HG03139 (cell line): ENCODE measurements around the gene MYO5B.

ENCODE experiments used
- ATAC-seq: cut with Tn5 transposase; IDR thresholded peaks from one replicate; pipeline ENCODE4 v1.9.1; 2021; ENCODE audit not compliant: unreplicated experiment

MYO5B gene

DNA sequence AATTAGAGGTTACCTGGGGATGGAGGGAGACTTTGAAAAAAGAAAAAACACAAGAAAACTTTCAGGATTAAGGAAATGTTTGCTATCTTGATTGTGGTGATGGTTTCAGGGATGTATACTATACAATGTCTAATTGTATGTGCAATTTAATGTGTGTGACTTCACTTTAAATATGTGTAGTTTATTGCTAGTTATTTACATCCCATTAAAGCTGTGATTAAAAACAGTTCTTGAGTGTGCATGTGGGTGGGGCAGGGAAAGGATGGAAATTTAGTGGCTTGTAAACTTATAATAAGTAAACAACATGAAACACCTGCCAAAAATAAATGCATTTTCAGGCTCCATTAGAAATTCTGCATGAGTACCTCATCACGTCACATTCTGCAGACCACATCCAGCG, 167.0 kb downstream of the MYO5B start:
- no peak for ATAC-seq

DNA sequence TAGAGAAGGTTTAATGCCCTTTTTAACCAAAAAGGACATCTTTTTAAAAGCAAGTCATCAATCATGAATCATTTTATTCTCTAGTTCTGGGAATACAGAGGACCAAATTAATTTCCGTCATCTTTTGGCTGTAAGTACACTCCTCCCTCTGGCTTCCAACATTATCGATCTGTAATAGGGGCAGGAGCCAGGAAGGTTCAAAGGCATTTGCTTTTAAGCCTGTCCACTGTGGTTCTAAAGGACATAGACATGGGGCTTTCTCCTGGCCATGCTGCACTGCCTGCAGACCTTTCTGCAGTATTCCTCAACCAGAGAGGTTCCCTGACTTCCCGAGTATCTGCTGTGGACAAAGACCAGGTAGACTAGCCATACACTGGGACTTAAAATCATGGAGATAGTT, 170.5 kb downstream of the MYO5B start:
- no peak for ATAC-seq

DNA sequence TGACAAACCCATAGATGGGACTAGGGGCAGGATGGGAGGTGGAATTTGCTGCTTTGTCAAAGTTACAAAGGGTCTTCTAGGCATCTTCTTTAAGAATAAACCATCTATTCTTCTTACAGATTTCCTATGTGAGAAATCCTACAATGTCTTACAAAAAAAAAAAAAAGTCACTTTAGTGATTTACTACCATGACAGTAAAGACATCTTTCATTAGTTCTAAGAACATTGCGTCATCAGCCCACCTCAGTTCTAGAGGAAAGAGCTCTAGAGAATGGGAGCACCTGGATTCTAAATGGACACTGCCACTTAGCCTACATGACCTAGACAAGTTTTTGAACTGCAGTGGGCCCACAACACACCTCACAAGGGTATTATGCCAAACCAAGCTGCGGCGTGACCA, 172.0 kb downstream of the MYO5B start:
- no peak for ATAC-seq

DNA sequence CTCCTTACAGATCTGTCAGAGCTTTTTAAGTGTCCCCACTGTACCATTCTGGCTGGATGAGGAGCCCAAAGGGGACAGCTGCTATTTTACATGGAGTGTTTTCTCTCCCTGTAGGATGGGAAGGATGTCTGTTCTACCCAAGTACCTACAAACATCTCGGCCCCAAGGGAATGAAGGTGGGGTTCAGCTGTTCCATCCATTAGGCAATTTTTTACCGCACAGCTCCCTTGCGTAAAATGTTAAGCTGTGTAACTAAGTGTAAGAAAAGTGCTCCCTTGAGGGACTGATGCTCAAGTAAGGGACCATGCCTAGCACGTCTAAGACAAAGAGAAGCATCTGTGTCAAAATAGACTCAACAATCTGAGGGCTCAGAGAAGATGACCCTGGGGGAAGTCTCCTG, 180.3 kb downstream of the MYO5B start:
- no peak for ATAC-seq

DNA sequence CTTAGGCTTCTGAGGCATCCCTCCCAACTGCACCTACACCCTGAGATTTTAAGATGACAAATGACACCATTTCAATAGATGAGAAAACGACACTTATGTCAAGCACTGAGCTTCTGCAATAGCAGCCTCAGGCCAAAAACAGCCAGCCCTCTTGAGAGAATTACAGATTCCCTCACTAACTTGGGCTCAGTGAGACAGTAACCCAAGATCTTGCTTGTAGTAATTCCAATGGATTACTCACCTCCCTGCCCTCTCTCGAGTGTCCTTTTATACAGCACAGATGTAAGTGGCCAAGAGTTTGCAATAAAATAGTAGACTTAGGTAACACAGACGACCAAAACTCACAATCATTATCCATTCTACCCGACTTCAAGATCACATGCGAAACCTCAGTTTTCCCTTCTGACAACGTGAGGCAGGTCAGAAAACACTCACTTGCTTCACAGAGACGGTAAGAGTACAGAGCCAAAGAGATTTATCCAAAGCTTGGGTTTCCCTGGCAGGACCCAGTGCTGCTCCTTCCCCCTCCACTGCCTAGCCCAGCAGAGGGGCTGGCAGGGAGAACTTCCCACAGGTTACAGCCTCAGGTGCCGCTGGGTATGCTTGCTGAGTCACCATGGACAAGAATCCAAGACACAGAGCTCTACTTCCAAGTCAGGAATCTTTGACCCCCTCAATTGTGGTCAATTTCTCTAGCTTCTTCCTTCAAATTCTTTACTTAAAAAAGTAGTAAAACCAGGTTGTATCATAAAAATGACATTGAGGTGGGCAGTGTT, 181.4 kb downstream of the MYO5B start:
- ATAC-seq: no peak

DNA sequence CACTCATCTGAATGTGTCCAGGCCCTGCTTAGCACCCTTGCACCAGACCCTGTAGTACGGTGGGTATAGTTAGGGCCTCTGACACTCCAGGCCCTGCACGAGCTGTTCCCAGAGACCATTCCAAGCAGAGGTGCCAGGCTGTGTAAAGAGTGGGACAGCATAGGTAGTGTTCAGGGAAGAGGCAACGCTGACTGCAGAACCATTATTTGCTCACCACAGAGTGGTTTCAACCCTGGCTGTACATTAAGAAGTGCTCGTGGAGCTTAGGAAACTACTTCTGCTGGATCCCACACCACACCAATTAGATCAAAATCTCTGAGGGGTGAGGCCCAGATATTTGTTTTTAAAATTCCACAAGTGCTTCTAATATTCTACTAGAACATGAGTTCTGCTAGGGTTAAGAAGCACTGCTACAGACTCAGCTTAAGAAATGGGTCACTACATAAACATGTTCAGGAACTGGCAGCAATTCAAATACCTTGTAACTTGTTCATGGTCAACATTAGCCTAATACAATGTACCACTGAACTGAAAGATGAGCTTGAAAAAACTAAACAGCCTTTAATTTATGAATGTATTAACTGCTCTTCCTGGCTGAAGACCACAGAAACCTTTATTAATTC, 183.0 kb downstream of the MYO5B start:
- no peak for ATAC-seq

DNA sequence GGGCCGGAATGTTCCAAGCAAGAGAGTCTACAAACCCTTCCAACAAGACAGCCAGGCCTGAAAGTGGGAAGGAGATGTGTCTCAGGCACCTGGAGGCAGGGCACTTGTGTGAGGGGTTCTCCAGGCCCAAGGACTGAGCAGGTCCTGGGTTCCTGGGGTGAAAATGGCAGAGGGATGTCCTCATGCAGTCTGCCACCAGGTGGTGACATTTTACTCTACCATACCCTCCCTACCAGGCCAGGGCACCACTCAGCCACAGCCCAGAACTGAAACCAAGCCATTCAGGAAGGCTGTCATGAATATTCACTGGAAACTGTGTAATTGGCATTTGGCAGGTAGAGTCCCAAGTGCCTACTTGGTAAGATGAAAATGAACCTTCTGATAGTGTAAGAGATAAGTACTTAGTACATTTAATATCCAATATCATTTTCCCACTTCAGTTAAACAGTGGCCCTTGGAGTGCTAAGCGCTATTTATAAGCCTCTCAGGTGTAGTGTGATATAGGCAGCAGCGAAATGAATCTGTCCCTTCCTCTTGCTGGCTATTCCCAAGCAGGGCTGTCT, 185.1 kb downstream of the MYO5B start:
- ATAC-seq: peak; percentile 79

DNA sequence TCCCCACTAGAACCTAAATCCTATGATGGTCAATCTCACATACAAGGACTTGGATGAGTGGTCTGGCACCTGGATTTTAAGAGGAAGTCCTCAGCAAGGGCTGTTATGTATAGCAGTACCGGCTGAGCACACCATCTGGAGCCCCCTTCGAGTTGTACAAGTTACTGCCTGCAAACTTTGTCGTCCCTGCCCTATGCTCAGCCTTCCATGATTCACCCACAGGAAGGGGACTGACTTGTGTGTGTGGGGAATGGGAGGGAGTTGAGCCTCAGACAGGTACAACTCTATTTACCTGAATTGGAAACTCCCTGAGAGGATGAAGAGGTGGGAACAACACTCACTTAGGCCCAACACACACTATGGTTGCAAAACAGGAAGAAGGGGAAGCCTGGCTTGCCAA, 186.6 kb downstream of the MYO5B start:
- no peak for ATAC-seq

DNA sequence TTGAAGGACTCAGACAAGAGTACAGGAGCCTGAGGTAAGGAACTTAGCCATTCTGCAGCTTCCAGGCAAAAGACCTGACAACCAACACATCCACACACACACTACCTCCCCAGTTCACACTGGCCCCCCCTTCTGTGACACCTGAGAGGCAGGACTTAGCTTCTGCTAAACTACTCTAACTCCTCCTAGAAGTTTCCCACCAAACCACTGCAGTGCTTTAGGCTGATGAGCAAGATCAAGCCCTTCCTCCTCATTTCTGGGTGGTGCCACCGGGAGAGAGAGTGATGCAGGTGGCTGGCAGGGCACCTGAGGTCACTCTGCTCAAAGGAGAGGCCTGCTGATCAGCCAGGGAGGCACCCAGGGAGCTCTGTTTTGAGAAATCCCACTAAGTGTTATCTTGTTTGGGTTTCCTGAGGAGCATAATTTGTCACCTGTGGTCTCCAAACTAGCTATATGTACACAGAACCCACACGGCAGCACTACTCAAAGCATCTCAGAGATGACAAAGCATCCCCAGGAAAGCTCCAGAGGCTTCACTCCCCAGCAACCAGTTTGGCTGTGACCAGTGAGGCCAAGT, 188.4 kb downstream of the MYO5B start:
- no peak for ATAC-seq

DNA sequence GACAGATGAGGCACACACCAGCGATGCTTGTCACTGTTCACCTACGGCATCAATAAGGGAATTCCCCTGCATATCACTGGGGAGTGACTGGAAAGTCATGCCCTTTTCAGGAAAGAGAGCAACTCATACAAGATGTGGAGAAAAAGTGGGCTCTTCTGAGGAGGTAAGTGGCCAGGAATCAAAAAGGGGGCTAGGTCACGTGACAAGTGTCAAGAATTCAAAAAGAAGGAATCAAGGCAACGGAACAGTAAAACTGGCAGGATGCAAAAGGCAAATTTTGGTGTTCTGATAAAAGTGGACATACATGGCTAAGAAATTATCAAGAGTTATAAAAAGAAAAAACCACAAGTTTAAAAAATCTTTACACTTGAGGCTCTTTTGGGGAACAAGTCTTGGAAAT, 190.9 kb downstream of the MYO5B start:
- ATAC-seq: no peak

DNA sequence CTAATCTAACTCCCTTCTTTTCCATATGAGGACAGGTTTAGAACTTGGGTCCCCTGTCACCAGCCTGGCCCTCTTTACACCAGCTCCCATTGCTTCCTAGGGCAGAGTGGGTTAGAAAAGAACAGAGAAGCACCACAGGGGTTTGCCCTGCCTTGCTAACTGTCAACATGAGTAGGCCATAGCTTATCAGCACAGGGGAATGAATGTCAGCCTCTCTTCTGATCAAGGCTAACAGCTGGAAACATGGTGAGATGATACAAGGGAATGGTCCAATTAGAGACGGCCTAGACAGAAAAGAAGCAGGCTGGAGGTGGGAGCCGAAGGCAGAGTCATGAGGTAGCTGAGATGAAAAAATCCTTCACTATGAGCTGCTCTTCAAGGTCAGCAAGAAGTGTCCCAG, 192.2 kb downstream of the MYO5B start:
- ATAC-seq: no peak

DNA sequence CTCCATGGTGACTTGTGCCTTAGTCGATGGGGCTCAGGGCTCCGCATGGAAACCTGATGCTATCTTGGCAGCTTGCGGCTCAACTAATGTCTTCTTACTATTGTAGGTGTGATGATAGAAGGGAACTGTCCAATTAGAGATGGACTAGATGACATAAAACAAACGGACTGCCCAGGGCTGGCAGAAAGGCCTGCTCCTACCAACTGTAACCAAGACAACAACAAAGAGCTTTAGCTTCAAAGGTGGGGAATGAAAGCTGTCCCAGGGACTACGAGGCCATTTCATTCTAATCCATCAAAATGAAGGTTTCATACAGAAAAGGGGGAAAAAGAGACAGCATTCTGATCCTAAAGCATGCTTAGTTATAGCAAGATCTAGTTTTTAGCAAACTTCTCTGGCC, 194.7 kb downstream of the MYO5B start:
- ATAC-seq: no peak

DNA sequence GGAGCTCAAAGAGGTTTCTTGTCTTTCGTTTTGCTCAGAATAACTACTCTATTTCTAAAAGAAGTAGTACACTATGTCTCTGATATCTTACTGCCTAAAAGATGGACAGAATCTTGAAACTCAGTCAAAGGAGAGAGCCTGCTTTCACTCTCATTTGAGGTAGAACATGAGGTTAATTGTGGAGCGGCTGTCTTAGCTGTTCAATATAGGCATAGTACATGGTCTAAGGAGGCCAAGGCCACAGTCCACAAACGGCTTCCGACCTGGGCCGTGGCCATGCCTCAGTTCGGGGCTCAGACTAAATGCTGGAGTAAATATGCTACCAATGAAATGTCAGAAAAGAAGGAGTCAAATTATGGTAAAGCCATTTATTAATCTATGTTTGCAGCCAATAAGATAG, 195.8 kb downstream of the MYO5B start:
- no peak for ATAC-seq

DNA sequence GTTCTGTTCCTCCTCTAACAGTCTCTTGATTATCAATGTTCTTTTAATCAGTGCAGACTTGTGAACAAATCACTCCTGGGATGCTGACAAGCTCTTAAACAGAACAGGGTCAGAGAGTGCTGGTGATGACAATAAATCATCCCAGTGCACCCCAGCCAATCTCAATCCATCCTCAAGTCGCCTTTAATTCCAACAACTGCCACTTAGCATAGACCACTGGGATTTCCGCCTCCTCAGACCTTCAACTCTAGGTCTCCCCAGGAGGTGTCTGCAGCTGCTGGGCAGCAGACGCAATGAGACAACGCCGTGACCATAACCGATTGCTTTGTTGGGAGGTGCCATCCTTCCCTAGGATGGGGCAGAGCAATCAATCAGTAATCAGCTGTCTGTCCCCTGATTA, 197.4 kb downstream of the MYO5B start:
- no peak for ATAC-seq

DNA sequence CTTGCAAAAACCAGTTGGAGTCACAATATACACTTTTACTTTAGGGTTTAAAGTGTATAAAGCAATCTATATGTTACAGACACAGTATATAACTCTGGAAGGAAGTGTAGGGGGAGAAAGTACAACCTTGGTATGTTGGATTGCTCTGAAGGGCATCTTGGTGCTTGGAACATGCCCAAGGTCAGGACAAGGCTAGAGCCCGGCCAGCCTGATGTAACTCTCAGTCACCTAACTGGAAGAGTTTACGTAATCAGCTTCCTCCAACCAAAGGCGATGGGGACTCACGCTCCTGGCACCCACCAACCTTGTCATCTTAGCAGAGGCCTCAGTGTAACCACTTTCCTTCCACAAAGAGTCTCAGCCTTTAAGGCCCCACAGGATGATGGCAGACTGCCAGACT, 200.5 kb downstream of the MYO5B start:
- no peak for ATAC-seq

DNA sequence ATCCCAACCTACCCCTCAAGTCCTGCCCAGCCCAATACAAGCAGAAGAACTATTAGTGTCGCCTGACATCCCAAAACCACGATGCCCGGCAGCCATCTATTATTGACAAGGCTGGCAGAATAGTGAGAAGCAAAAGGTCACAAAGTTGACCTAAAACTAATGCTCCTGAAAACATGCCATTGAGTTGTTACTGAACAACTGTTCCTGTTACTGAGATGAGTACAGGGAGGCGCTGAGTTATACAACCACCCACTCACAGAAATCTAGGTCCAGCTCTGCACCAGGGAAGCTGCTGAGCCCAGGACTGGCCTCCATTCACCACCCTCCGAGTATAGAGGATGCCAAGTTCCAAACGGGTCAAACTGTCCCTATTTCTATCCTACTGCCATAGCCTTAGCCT, 201.6 kb downstream of the MYO5B start:
- ATAC-seq: no peak

DNA sequence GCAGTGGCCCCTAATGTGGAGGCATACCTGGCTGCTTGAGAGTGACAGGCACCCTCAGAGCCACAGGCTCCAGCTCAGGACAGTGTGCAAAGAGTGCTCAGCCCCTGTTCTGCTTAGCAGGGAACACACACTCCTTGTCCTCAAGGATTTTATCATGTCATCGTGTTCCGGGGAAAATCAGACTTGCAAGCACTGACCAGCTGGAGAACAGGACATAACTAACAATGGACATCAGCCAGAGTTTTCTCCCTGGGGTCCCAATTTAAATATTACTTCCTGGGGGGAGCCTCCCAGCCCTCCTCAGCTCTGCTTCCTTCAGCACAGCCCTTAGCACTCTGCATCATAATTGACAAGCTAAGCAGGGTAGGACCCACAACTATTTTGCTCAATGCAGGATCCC, 206.2 kb downstream of the MYO5B start:
- no peak for ATAC-seq

DNA sequence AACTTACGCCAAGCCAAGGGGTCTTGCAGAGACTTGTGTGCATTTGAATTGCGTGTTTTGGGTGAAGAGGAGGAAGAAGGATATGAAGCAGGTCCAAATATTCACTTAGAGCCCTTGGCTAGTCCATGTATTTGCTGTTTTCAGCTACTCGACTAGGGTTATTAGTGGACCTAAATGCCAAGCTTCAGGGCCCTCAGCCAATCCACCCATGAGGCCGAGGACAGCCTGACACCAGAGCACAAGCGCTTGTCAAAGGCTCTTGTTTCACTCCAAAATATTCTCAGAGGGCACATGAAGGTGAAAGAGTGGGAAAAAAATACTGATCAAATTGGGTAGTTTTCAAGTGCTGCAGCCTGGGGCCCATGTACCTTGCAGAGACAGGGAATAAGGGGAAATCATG, 206.8 kb downstream of the MYO5B start:
- ATAC-seq: no peak

DNA sequence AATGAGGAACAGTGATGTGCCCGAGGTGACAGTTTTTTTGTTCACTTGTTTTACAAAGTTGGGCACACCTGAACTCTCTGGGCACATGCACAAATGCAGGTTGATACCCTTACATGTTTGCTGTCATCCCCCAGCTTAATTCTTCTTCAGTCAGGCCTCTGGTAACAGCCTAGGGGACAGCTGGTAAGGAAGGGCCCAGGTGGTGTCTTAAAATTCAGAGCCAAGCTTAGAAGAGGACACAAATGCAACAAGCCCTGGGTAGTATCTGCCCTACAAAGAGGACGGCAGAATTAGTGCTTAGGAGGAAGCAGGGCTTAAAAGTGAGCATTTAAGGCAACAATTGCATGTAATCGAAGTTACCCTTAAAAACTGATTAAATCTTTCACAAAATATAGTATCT, 209.7 kb downstream of the MYO5B start:
- no peak for ATAC-seq

DNA sequence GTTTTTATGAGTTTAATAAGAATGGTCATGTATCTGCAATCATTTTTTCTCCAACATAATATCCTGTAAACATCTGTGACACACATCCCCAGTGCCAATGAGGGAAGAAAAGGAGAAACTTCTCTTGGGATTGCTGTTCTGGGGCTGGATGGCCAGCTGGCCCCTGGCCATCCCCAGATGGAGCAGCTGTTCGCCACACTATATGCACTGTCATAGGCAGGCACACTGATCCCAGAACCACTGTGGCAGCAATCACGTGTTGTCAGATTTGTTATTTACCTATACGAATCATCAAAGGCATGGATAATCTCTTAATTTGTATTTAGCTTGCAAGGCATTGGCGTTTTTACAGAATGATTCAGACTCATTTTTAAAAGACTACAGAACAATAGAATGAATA, 214.1 kb downstream of the MYO5B start:
- no peak for ATAC-seq

DNA sequence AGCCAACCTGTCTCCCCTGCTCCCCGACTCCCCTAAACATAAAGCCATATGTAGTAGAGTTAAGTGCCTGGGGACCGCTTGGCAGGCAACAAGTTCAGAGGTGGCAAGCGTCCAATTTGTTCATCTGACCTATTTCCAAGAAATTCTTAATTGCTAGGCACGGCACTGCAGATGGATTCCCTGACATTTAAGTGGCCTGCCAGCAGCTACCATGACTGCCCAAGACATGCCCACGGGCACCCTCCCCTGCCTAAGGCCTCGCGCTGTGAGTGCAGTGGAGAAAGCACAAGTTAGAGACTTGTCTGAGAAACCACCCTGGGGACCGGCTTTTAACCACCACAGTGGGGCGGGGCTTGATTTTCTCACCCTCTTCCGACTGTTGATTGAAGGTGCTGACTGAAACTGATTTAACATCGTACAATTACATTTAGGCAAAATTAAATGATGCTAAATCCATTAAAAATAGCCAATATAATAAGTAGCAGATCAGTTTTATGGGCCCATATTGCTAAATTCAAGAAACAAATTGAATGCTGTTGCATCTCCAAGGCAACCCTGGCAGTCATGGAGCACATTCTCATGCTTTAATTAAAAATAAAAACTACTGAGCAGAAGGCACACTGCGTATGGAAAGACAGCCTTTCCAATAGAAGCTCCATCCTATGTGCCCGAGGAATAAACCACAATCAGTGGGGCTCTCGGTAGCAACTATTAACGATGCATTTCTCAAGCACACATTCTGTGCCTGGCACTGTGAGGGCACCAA, 218.0 kb downstream of the MYO5B start:
- ATAC-seq: no peak

DNA sequence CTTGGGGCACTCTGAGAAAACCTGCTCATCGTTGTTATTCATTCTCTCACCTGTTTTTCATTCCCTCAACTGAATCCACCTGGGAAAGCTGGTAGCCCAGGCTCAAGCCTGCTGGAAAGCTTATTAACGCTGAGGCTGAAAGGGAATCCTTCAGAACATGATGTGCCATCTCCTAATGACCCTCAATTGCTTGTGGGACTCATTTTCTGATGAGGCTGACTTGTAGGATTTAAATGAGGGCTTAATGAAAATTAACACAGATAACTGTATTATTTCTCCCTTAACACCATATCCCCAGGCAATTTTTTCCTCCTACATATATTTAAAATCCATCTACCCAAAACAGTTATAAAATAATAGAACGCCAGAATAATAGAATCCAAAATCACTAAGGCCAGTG, 218.9 kb downstream of the MYO5B start:
- no peak for ATAC-seq
